ENCODE data around the gene LARGE1.

Gene LARGE1

DNA sequence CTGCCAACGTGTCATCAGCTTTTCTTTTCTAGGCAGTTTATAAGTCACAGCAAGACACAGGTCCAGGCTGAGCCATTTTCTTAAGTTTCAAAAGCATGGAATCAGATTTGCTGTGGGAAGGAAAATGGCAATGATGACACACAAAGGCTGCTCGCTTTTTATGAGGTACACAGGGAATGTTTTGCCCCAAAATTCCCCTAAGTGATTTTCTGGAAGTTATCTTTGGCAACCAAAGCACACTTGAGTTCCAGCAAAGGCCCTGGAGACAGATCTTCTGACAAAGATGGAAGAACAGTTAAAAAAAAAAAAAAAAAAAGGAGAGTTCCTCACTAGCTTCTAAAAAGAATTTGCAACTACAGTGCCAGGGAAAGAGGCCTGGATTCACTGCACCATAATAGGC lies 260.8 kb downstream of the LARGE1 start:
- H3K27me3 ChIP-seq (ENCODE audit: insufficient read depth, poor library complexity, severe bottlenecking), result no peaks in the 10 kb centered on the region
- no peak for DNase-seq (ENCODE audit: low read depth in 1 of 2, low spot score in 1 of 2)
- H3K4me3 ChIP-seq (replicated peaks; ENCODE audit: insufficient read depth, low read length), result no peak overlapping the region
- H3K27ac ChIP-seq (replicated peaks), result no peak overlapping the region
- TF ChIP-seq SPI1 (IDR thresholded peaks at IDR 0.05; ENCODE audit: borderline replicate concordance, low read depth) (no peak), POLR2AphosphoS5 (IDR thresholded peaks at IDR 0.05; ENCODE audit: low read depth) (no peak), GABPA (IDR thresholded peaks at IDR 0.05; ENCODE audit: low read depth) (no peak)
- TF ChIP-seq, protein P1, sequence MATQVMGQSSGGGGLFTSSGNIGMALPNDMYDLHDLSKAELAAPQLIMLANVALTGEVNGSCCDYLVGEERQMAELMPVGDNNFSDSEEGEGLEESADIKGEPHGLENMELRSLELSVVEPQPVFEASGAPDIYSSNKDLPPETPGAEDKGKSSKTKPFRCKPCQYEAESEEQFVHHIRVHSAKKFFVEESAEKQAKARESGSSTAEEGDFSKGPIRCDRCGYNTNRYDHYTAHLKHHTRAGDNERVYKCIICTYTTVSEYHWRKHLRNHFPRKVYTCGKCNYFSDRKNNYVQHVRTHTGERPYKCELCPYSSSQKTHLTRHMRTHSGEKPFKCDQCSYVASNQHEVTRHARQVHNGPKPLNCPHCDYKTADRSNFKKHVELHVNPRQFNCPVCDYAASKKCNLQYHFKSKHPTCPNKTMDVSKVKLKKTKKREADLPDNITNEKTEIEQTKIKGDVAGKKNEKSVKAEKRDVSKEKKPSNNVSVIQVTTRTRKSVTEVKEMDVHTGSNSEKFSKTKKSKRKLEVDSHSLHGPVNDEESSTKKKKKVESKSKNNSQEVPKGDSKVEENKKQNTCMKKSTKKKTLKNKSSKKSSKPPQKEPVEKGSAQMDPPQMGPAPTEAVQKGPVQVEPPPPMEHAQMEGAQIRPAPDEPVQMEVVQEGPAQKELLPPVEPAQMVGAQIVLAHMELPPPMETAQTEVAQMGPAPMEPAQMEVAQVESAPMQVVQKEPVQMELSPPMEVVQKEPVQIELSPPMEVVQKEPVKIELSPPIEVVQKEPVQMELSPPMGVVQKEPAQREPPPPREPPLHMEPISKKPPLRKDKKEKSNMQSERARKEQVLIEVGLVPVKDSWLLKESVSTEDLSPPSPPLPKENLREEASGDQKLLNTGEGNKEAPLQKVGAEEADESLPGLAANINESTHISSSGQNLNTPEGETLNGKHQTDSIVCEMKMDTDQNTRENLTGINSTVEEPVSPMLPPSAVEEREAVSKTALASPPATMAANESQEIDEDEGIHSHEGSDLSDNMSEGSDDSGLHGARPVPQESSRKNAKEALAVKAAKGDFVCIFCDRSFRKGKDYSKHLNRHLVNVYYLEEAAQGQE (IDR thresholded peaks at IDR 0.05; ENCODE audit: insufficient replicate concordance, low read depth), result no peak
- TF ChIP-seq, protein P2, sequence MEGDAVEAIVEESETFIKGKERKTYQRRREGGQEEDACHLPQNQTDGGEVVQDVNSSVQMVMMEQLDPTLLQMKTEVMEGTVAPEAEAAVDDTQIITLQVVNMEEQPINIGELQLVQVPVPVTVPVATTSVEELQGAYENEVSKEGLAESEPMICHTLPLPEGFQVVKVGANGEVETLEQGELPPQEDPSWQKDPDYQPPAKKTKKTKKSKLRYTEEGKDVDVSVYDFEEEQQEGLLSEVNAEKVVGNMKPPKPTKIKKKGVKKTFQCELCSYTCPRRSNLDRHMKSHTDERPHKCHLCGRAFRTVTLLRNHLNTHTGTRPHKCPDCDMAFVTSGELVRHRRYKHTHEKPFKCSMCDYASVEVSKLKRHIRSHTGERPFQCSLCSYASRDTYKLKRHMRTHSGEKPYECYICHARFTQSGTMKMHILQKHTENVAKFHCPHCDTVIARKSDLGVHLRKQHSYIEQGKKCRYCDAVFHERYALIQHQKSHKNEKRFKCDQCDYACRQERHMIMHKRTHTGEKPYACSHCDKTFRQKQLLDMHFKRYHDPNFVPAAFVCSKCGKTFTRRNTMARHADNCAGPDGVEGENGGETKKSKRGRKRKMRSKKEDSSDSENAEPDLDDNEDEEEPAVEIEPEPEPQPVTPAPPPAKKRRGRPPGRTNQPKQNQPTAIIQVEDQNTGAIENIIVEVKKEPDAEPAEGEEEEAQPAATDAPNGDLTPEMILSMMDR (IDR thresholded peaks at IDR 0.05; ENCODE audit: insufficient read depth, low read length), result no peak

DNA sequence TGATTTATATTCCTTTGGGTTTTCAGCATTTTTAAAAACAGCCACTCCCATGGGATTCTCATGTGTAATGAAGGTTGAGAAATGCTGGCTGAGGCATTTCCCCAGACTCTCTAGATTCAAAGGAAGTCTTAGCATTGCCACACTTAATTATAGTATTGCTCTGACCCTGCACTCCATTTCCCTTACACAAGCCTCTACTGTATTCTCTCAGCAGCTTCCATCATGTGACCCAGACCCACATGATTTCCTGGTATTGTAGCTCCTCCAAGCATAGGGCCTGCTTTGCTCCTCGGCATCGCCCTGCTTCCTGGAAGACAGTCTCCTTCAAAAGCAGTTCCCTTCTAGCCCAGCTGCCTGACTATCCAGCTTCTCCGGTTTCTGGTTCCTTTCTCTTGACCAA lies 261.5 kb downstream of the LARGE1 start:
- DNase-seq (ENCODE audit: low read depth in 1 of 2, low spot score in 1 of 2), result no peak
- TF ChIP-seq, protein P1 (IDR thresholded peaks at IDR 0.05; ENCODE audit: insufficient replicate concordance, low read depth), result no peak
- TF ChIP-seq GABPA (IDR thresholded peaks at IDR 0.05; ENCODE audit: low read depth), result no peak
- TF ChIP-seq SPI1 (IDR thresholded peaks at IDR 0.05; ENCODE audit: borderline replicate concordance, low read depth), result no peak
- TF ChIP-seq, protein P2 (IDR thresholded peaks at IDR 0.05; ENCODE audit: insufficient read depth, low read length), result no peak
- no peak for TF ChIP-seq POLR2AphosphoS5 (IDR thresholded peaks at IDR 0.05; ENCODE audit: low read depth)
- Histone ChIP-seq H3K4me3 (replicated peaks; ENCODE audit: insufficient read depth, low read length) (no peak overlapping the region), H3K27ac (replicated peaks) (no peak overlapping the region), H3K27me3 (ENCODE audit: insufficient read depth, poor library complexity, severe bottlenecking) (no peaks in the 10 kb centered on the region)

DNA sequence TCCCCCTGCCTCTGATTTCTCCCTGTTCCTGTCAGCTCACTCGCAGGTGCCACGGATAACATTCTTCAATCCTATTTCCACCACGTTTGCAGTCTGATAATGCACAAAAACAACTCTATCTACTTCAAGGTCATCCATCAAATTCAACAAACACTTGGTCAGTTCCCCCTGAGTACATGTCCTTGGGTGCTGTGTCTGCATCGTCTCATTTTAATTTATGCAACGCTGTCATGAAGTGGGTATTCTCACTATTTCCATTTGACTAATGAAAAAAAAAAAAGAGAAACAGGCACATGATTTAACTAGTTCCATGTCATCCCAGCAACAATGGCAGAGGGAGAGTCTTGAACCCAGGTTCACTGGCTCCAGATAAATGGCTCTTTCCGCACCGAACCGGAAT lies 262.6 kb downstream of the LARGE1 start:
- no peak for DNase-seq (ENCODE audit: low read depth in 1 of 2, low spot score in 1 of 2)
- TF ChIP-seq, protein P1 (IDR thresholded peaks at IDR 0.05; ENCODE audit: insufficient replicate concordance, low read depth), result no peak
- TF ChIP-seq POLR2AphosphoS5 (IDR thresholded peaks at IDR 0.05; ENCODE audit: low read depth) (no peak), GABPA (IDR thresholded peaks at IDR 0.05; ENCODE audit: low read depth) (no peak), SPI1 (IDR thresholded peaks at IDR 0.05; ENCODE audit: borderline replicate concordance, low read depth) (no peak)
- TF ChIP-seq, protein P2 (IDR thresholded peaks at IDR 0.05; ENCODE audit: insufficient read depth, low read length), result no peak

More for the DNA sequence above, 262.6 kb downstream of the LARGE1 start:
- H3K27me3 ChIP-seq (ENCODE audit: insufficient read depth, poor library complexity, severe bottlenecking), result no peaks in the 10 kb centered on the region
- H3K4me3 ChIP-seq (replicated peaks; ENCODE audit: insufficient read depth, low read length), result no peak overlapping the region
- H3K27ac ChIP-seq (replicated peaks), result no peak overlapping the region
